SK-N-SH (cell line): ENCODE data around the gene C1QL1. TPM values are rescaled to one million over a fixed set of nuclear protein-coding genes. Genes with fewer than 3 reads are reported as not detected.

Experiments
- CTCF ChIA-PET: fragments of 300-600, 350-600 bp; formaldehyde crosslinking; extraction: SDS; loops from one replicate; lab custom pipeline; 2021; lab: Yijun Ruan, JAX
- POLR2A ChIA-PET: fragments of 350-600 bp; sonication (Branson Sonifier 250); formaldehyde crosslinking; extraction: SDS; loops from one replicate; lab custom pipeline; 2020; ENCODE audit warnings: antibody characterized with exemption, inconsistent platforms; lab: Yijun Ruan, JAX
- DNase-seq: peaks from one replicate; pipeline ENCODE4 v3.0.0; 2012
- H2AFZ ChIP-seq: fragments of 200-600 bp; sonication (generic); 2 replicates; pipeline ENCODE4 v1.8.1; 2016; ENCODE audit warnings: antibody characterized with exemption, mild to moderate bottlenecking, low read depth
- H3F3A ChIP-seq: fragments of 200-600 bp; sonication (generic); replicated peaks from 2 replicates; pipeline ENCODE3; 2016; ENCODE audit warnings: antibody characterized with exemption, mild to moderate bottlenecking; ENCODE audit not compliant: insufficient read depth
- H3K27ac ChIP-seq, 2 experiments: fragments of 200-500 bp in 1 of 2; fragments of 200-600 bp in 1 of 2; sonication (Bioruptor generic) in 1 of 2; sonication (generic), shearing (Covaris generic) in 1 of 2; 2 replicates each; pipeline versions ENCODE4 v1.5.1 to v1.6.1; 2014 to 2016; ENCODE audit warnings: low read depth in 2 of 2, inconsistent platforms in 1 of 2, low read length in 1 of 2, mild to moderate bottlenecking in 1 of 2, mixed read lengths in 1 of 2
- H3K27me3 ChIP-seq: fragments of 200-600 bp; sonication (generic), shearing (Covaris generic); 2 replicates; pipeline ENCODE4 v1.6.1; 2016; ENCODE audit warnings: mixed run types; ENCODE audit not compliant: insufficient read depth
- H3K36me3 ChIP-seq, 2 experiments: fragments of 200-500 bp in 1 of 2; fragments of 200-600 bp in 1 of 2; sonication (Bioruptor generic) in 1 of 2; sonication (generic) in 1 of 2; replicated peaks in 1 of 2; 2 replicates each; pipeline versions ENCODE3 to v1.5.1; 2014 to 2016; ENCODE audit warnings: low read length in 1 of 2, mild to moderate bottlenecking in 1 of 2; ENCODE audit not compliant: insufficient read depth in 2 of 2, control insufficient read depth in 1 of 2
- H3K4me1 ChIP-seq, 2 experiments: fragments of 200-500 bp in 1 of 2; fragments of 200-600 bp in 1 of 2; sonication (Bioruptor generic) in 1 of 2; sonication (generic), shearing (Covaris generic) in 1 of 2; 2 replicates each; pipeline versions ENCODE4 v1.5.1 to v1.6.1; 2014 to 2016; ENCODE audit warnings: low read depth in 1 of 2, low read length in 1 of 2, mixed run types in 1 of 2; ENCODE audit not compliant: insufficient read depth in 2 of 2, control insufficient read depth in 1 of 2
- H3K4me2 ChIP-seq: fragments of 200-600 bp; sonication (generic), shearing (Covaris generic); 2 replicates; pipeline ENCODE4 v1.6.1; 2017; ENCODE audit warnings: mixed run types
- H3K4me3 ChIP-seq, 2 experiments: fragments of 200-500 bp in 1 of 2; fragments of 200-600 bp in 1 of 2; sonication (Bioruptor generic) in 1 of 2; sonication (generic), shearing (Covaris generic) in 1 of 2; 2 replicates each; pipeline versions ENCODE4 v1.5.1 to v1.8.1; 2014 to 2016; ENCODE audit warnings: low read depth in 2 of 2, inconsistent platforms in 1 of 2, low read length in 1 of 2, mild to moderate bottlenecking in 1 of 2, mixed read lengths in 1 of 2, moderate library complexity in 1 of 2
- H3K79me2 ChIP-seq: fragments of 200-600 bp; sonication (generic); 2 replicates; pipeline ENCODE4 v1.8.1; 2017; ENCODE audit warnings: mild to moderate bottlenecking; ENCODE audit not compliant: insufficient read depth
- H3K9ac ChIP-seq: fragments of 200-600 bp; sonication (generic); 2 replicates; pipeline ENCODE4 v1.6.1; 2017; ENCODE audit warnings: mixed run types
- H3K9me2 ChIP-seq: fragments of 200-600 bp; sonication (generic); 2 replicates; pipeline ENCODE4 v1.6.1; 2017; ENCODE audit warnings: mixed run types
- H3K9me3 ChIP-seq: fragments of 200-600 bp; sonication (generic); 2 replicates; pipeline ENCODE4 v1.6.1; 2017; ENCODE audit warnings: mixed run types, mild to moderate bottlenecking, moderate library complexity
- H4K20me1 ChIP-seq: fragments of 200-600 bp; sonication (generic); 2 replicates; pipeline ENCODE4 v1.6.1; 2017; ENCODE audit warnings: mild to moderate bottlenecking, mixed run types; ENCODE audit not compliant: insufficient read depth
- EZH2phosphoT487 ChIP-seq: fragments of 200-600 bp; sonication (generic); IDR thresholded peaks from 2 replicates; pipeline ENCODE4 v1.6.1; 2017; ENCODE audit warnings: low read depth, mixed run types, mild to moderate bottlenecking, antibody characterized with exemption, moderate library complexity, borderline replicate concordance
- FOXM1 ChIP-seq: IDR thresholded peaks from 2 replicates; pipeline ENCODE4 v1.4.0; 2012; ENCODE audit warnings: low read depth, mild to moderate bottlenecking
- GATA2 ChIP-seq: sonication (generic); formaldehyde crosslinking; IDR thresholded peaks from 2 replicates; pipeline ENCODE4 v1.5.0; 2020; ENCODE audit warnings: mild to moderate bottlenecking, missing genetic modification reagents
- MAX ChIP-seq: IDR thresholded peaks from 2 replicates; pipeline ENCODE4 v1.4.0; 2012; ENCODE audit warnings: low read depth
- MEF2A ChIP-seq: IDR thresholded peaks from 2 replicates; pipeline ENCODE4 v1.4.0; 2012; ENCODE audit warnings: low read depth, borderline replicate concordance
- NRF1 ChIP-seq: IDR thresholded peaks from 2 replicates; pipeline ENCODE4 v1.6.1; 2012; ENCODE audit warnings: low read depth, mild to moderate bottlenecking, low read length
- POLR2AphosphoS5 ChIP-seq: IDR thresholded peaks from 2 replicates; pipeline ENCODE4 v1.6.1; 2012; ENCODE audit warnings: low read depth, low read length
- RCOR1 ChIP-seq: fragments of 150-350 bp; IDR thresholded peaks from 2 replicates; pipeline ENCODE4 v1.6.1; 2017; ENCODE audit warnings: antibody characterized with exemption, low read length
- RFX5 ChIP-seq: IDR thresholded peaks from 2 replicates; pipeline ENCODE4 v1.6.1; 2012; ENCODE audit warnings: mild to moderate bottlenecking, improper control_type of control experiment, low read length
- USF1 ChIP-seq: IDR thresholded peaks from 2 replicates; pipeline ENCODE4 v1.4.0; 2012; ENCODE audit warnings: low read depth, borderline replicate concordance
- WGBS: methylation state at CpG from one replicate; pipeline ENCODE4 v1.1.6; 2017; ENCODE audit warnings: low lambda C conversion rate; 5-methylcytosine and 5-hydroxymethylcytosine counted together
- polyA plus RNA-seq, 3 experiments: library from polyadenylated mRNA; depleted of rRNA; stranded (reverse); fragments of >200 nt; gene quantifications; 2 replicates each; pipeline ENCODE4 v1.2.3, GENCODE V29; 2012

The C1QL1 gene
- polyA plus RNA-seq, 1 of the 3 experiments (the other 2 are of a cell fraction) = 11.9 TPM

- POLR2A ChIA-PET = no interaction called here
- Histone ChIP-seq H3K4me3 (no peak overlapping the region), H3K9ac (no peak overlapping the region), H3K4me2 (no peak overlapping the region), H3K9me3 (no peaks in the 10 kb centered on the region), H2AFZ (no peak overlapping the region), H3K36me3 (no peaks in the 10 kb centered on the region), H3F3A (no peaks in the 10 kb centered on the region), H3K79me2 (no peaks in the 10 kb centered on the region), H3K9me2 (no peaks in the 10 kb centered on the region), H3K27me3 (no peaks in the 10 kb centered on the region), H3K27ac (no peak overlapping the region), H3K4me1 (peaks cover 0 to 18% of the 10 kb centered on the region in 2 experiments; a peak in 1 of 4 replicates), H4K20me1 (no peaks in the 10 kb centered on the region)
- WGBS = 57% methylated on average over 12 of the region's 12 CpGs
- DNase-seq = no peak
- CTCF ChIA-PET = interaction anchor here (0.7 to 2.3 kb wide), 9 partner anchors 10 to 202 kb away, joined by 3 to 9 read pairs (median 4); partner anchors contain the start of gene ACBD4
- TF ChIP-seq GATA2 (CRISPR knock-in tag) (no peak), EZH2phosphoT487 (no peak), MAX (no peak)
These were observed 13.3 kb upstream of the C1QL1 start for GRCh38 chr17:44981221-44981968.

GRCh38 chr17:44979426-44979995 lies 11.4 kb upstream of the C1QL1 start:
- H3K9me2 ChIP-seq = no peaks in the 10 kb centered on the region
- no peak overlapping the region for H3K27ac ChIP-seq
- POLR2A ChIA-PET = interaction anchor here (0.8 kb wide), 1 partner anchor 47 kb away, joined by 3 read pairs; no protein-coding TSS in a partner anchor
- no peak overlapping the region for H3K9ac ChIP-seq
- H3K4me1 ChIP-seq = peaks cover 0 to 18% of the 10 kb centered on the region in 2 experiments; a peak in 1 of 4 replicates
- H2AFZ ChIP-seq = no peak overlapping the region
- H3K79me2 ChIP-seq = no peaks in the 10 kb centered on the region
- no peak overlapping the region for H3K4me3 ChIP-seq
- CTCF ChIA-PET = interaction anchor here (1.0 to 3.3 kb wide), 7 partner anchors 10 to 153 kb away, joined by 3 to 20 read pairs (median 7); partner anchors contain the start of gene PLCD3
- H4K20me1 ChIP-seq = no peaks in the 10 kb centered on the region
- no peaks in the 10 kb centered on the region for H3F3A ChIP-seq
- H3K36me3 ChIP-seq = no peaks in the 10 kb centered on the region
- H3K27me3 ChIP-seq = no peaks in the 10 kb centered on the region
- no peak for DNase-seq
- H3K9me3 ChIP-seq = no peaks in the 10 kb centered on the region
- TF ChIP-seq FOXM1 = no peak
- no peak for TF ChIP-seq RCOR1
- no peak for TF ChIP-seq NRF1
- no peak for TF ChIP-seq MEF2A
- no peak for TF ChIP-seq MAX
- TF ChIP-seq RFX5 = no peak
- no peak for TF ChIP-seq USF1
- no peak for TF ChIP-seq POLR2AphosphoS5
- 73% methylated on average over 5 of the region's 9 CpGs for WGBS
- H3K4me2 ChIP-seq = no peak overlapping the region
